Measurements from ENCODE around the gene RHBDF2. TPM values are rescaled to one million over a fixed set of nuclear protein-coding genes. Genes with fewer than 3 reads are reported as not detected.

Gene RHBDF2
- total RNA-seq, 3 donors from 2014 or later (not counting 1 experiment from before 2014, with no cell fraction given) = 194 to 233 (median 202) TPM

- 97% methylated on average over 21 of the region's 22 CpGs for WGBS (ENCODE audit: insufficient coverage)
- Histone ChIP-seq H3K4me1 (ENCODE audit: control insufficient read depth, insufficient read depth, low read length) (peaks cover 69% of the 10 kb centered on the region), H3K27ac (ENCODE audit: low read length) (no peak overlapping the region), H3K27me3 (ENCODE audit: control insufficient read depth, insufficient read depth, low read length) (no peaks in the 10 kb centered on the region), H3K36me3 (ENCODE audit: control insufficient read depth, insufficient read depth, low read length) (peaks cover 7% of the 10 kb centered on the region), H3K9me3 (ENCODE audit: control insufficient read depth, insufficient read depth, low read length) (no peaks in the 10 kb centered on the region), H3K4me3 (ENCODE audit: low read length) (no peak overlapping the region)
- intact Hi-C loops (cut with micrococcal nuclease) = no loop called here
- TF ChIP-seq CTCF (IDR thresholded peaks at IDR 0.05) = no peak
- H3K36me3 Mint-ChIP-seq = no peaks in the 10 kb centered on the region
- peak overlapping the region; percentile 74 to 79 for H3K27ac Mint-ChIP-seq
- DNase-seq = no peak
- peaks cover 33 to 46% of the 10 kb centered on the region in 2 donors for H3K4me1 Mint-ChIP-seq
- no peaks in the 10 kb centered on the region for H3K27me3 Mint-ChIP-seq (ENCODE audit: low read depth in 2 of 2)
- no peak for ATAC-seq
- H3K4me3 Mint-ChIP-seq = no peak overlapping the region
- H3K9me3 Mint-ChIP-seq = no peaks in the 10 kb centered on the region
Measured at GRCh38 chr17:76487451-76488192, 13.6 kb downstream of the RHBDF2 start.

- peak overlapping the region; percentile 57 to 83 for H3K27ac Mint-ChIP-seq
- Histone ChIP-seq H3K27me3 (ENCODE audit: control insufficient read depth, insufficient read depth, low read length) (no peaks in the 10 kb centered on the region), H3K36me3 (ENCODE audit: control insufficient read depth, insufficient read depth, low read length) (peaks cover 13% of the 10 kb centered on the region), H3K27ac (ENCODE audit: low read length) (no peak overlapping the region), H3K9me3 (ENCODE audit: control insufficient read depth, insufficient read depth, low read length) (no peaks in the 10 kb centered on the region), H3K4me1 (ENCODE audit: control insufficient read depth, insufficient read depth, low read length) (peaks cover 66% of the 10 kb centered on the region), H3K4me3 (ENCODE audit: low read length) (no peak overlapping the region)
- intact Hi-C loops (cut with micrococcal nuclease) = no loop called here
- TF ChIP-seq CTCF (IDR thresholded peaks at IDR 0.05) = no peak
- H3K9me3 Mint-ChIP-seq = no peaks in the 10 kb centered on the region
- no peaks in the 10 kb centered on the region for H3K27me3 Mint-ChIP-seq (ENCODE audit: low read depth in 2 of 2)
- H3K4me3 Mint-ChIP-seq = no peak overlapping the region
- peaks cover 20 to 36% of the 10 kb centered on the region in 2 donors for H3K4me1 Mint-ChIP-seq
- no peaks in the 10 kb centered on the region for H3K36me3 Mint-ChIP-seq
- no peak for DNase-seq
- whole genome bisulfite sequencing (ENCODE audit: insufficient coverage) = 31% methylated on average over 11 of the region's 11 CpGs
- ATAC-seq = no peak
Measured at GRCh38 chr17:76485569-76485968, 15.7 kb downstream of the RHBDF2 start.

- no peaks in the 10 kb centered on the region for H3K9me3 ChIP-seq (ENCODE audit: control insufficient read depth, insufficient read depth, low read length)
- DNase-seq (no peak), ATAC-seq (no peak)
- H3K27ac ChIP-seq (ENCODE audit: low read length) = peak overlapping the region; percentile 21
- Mint-ChIP-seq H3K36me3 (no peaks in the 10 kb centered on the region), H3K27me3 (ENCODE audit: low read depth in 2 of 2) (no peaks in the 10 kb centered on the region), H3K4me3 (no peak overlapping the region), H3K9me3 (no peaks in the 10 kb centered on the region), H3K27ac (peak overlapping the region; percentile 26 to 57), H3K4me1 (peaks cover 21 to 27% of the 10 kb centered on the region in 2 donors)
- WGBS (ENCODE audit: insufficient coverage) = 89% methylated on average over 11 of the region's 11 CpGs
- peaks cover 63% of the 10 kb centered on the region for H3K4me1 ChIP-seq (ENCODE audit: control insufficient read depth, insufficient read depth, low read length)
- H3K27me3 ChIP-seq (ENCODE audit: control insufficient read depth, insufficient read depth, low read length) = no peaks in the 10 kb centered on the region
- H3K4me3 ChIP-seq (ENCODE audit: low read length) = no peak overlapping the region
- TF ChIP-seq CTCF (IDR thresholded peaks at IDR 0.05) = no peak
- intact Hi-C loops (cut with micrococcal nuclease) = no loop called here
- peaks cover 17% of the 10 kb centered on the region for H3K36me3 ChIP-seq (ENCODE audit: control insufficient read depth, insufficient read depth, low read length)
Measured at GRCh38 chr17:76484228-76484725, 16.9 kb downstream of the RHBDF2 start.
